HG02885 (cell line): ENCODE data around the gene PRR3.
A peak's percentile ranks its signal among the peaks of the same experiment; 100 is the strongest.
"Not testable (repeated sequence)": the region's sequence is repeated elsewhere in the genome, so short reads cannot be mapped to it uniquely, and the experiment has no call there.

Experiments
- ATAC-seq: cut with Tn5 transposase; IDR thresholded peaks from one replicate; pipeline ENCODE4 v1.9.1; 2021; ENCODE audit warnings: mild to moderate bottlenecking; ENCODE audit not compliant: unreplicated experiment, poor library complexity

The PRR3 gene

DNA sequence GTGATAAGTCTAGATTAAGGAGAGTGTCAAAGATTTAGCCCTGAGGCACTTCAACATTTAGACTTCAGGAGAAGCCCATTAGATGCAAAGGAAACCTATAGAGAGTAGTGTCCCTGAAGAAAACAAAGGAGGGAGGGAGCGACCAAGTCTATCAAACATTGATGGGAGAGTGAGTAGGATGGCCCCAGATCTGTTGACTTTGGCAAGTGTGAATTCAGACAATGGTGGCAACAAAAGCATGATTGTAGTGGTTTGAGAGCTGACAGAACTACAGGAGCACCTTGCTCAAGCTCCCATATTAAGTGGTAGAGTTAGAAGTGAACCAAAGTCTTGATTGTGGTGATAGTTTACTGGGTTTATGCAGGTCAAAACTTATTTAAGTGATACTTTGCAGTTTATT, 13.2 kb downstream of the PRR3 start:
- no peak for ATAC-seq

DNA sequence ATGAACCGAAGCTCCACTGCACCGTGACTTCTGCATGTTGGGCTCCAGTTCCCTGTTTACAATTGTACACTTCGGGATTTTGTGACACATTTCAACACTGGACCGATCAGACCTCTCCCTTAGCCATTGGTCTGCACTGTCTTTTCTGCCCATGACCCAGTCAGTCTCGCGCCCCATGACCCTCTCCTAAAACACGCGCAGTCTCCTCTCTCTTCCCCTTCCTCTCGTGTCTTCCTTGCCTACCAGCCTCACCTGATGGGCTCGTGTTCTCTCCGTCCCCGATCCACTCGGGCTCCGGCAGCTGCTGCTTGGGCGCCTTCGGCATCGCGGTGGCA, 13.6 kb downstream of the PRR3 start:
- peak; percentile 17 for ATAC-seq

DNA sequence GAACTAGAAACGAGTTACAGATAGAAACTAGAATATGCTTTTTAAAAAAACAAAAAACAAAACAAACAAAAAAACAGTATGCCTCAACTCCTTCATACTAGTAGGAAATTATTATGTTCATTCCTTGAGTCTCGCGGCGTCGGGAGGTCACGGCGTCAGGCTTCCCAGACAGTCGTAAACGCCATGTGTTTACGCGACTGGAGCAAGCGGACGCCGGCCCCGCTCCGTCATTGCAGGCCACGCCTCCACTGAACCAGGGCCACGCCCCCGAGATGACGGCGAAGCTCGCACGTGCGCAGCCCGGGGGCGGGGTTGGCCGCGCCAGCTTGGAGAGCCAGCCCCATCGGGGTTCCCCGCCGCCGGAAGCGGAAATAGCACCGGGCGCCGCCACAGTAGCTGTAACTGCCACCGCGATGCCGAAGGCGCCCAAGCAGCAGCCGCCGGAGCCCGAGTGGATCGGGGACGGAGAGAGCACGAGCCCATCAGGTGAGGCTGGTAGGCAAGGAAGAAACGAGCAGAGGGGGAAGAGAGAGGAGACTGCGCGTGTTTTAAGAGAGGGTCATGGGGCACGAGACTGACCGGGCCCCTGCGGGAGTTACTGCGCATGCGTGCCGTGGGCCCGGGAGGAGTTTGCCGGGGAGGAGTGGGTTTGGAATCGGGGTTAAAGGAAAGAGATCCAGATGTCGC, 14.1 kb downstream of the PRR3 start, which contains the start of gene ABCF1:
ABCF1 (plus strand) TSS at position 368 of the 687 bp plus-strand sequence; CDS start at position 414, 46 bp downstream.
- ATAC-seq: peak; percentile 95

DNA sequence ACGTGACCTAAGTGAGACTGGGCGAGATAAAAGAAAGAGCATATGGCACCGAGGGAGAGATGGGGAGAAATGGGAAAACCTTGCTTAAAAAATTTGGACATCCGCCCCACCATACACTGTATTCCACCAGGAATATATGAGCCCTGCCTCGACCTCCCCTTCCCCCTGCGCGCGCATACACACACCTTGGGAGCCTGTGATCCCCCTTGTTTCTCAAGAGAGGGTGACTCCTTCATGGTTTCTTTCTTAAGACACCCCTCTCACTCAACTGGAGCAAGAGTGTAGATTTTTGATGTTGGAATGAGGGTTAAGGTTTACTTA, 14.6 kb downstream of the PRR3 start:
- ATAC-seq: no peak

- ATAC-seq: no peak
Measured at GRCh38 chr6:30572148-30572547, 15.1 kb downstream of the PRR3 start.

DNA sequence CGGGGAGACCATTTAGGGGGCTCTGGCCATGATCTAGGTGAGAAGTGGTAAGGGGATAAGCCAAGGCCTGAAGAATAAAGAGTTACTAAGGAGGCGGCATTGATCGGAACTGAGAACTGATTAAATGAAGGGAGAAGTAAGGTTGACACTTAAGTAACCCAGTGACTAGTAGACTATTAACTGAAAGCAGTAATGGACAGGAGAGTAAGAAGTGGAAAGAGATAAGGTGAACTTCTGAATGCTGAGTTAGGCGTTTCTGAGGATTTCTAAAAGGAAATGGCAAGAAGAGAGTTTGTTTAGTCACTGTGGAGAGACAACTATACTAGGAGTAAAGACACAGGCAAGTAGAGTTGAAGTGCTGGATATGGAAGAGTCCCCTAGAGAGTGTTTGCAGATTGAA, 16.0 kb downstream of the PRR3 start:
- ATAC-seq: no peak

DNA sequence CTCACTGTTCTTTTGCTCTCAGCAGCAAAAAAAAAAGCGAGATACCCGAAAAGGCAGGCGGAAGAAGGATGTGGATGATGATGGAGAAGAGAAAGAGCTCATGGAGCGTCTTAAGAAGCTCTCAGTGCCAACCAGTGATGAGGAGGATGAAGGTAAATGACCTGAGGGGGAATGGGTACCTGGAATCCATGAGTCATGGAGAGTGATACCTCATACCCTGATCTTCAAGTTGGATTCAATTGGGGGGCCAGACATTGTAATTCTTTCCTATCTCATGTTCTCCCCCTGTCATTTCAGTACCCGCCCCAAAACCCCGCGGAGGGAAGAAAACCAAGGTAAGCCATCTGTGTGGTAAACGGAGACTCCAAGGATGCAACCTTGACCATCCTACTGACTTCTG, 21.0 kb downstream of the PRR3 start:
- ATAC-seq: no peak

GRCh38 chr6:30583921-30584320, 26.8 kb downstream of the PRR3 start:
- no peak for ATAC-seq

DNA sequence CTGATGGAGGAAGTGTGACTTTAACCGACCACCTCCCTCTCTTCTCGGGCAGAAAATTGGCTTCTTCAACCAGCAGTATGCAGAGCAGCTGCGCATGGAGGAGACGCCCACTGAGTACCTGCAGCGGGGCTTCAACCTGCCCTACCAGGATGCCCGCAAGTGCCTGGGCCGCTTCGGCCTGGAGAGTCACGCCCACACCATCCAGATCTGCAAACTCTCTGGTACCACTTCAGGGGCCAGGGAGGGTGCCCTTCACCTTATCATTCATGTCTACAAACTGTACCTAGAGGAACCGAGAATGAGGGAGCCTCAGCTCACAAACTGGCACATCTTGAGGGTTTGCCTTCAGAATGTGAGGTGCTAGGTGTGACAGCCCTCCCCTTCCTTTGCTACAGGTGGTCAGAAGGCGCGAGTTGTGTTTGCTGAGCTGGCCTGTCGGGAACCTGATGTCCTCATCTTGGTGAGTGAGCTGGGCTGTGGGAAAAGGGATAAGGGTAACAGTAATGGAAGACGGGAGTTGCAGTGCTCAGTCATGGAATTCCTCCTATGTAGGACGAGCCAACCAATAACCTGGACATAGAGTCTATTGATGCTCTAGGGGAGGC, 32.8 kb downstream of the PRR3 start:
- no peak for ATAC-seq

- no peak for ATAC-seq
Measured at GRCh38 chr6:30590509-30590908, 33.4 kb downstream of the PRR3 start.

DNA sequence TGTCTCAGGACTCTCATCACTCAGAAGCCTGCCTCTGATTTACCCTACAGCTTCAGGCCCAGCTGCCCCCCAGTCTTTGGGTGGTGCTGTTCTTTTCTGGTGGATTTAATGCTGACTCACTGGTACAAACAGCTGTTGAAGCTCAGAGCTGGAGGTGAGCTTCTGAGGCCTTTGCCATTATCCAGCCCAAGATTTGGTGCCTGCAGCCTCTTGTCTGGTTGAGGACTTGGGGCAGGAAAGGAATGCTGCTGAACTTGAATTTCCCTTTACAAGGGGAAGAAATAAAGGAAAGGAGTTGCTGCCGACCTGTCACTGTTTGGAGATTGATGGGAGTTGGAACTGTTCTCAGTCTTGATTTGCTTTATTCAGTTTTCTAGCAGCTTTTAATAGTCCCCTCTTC, 33.9 kb downstream of the PRR3 start:
- ATAC-seq: no peak

- no peak for ATAC-seq
Measured at GRCh38 chr6:30592287-30592686, 35.2 kb downstream of the PRR3 start.

DNA sequence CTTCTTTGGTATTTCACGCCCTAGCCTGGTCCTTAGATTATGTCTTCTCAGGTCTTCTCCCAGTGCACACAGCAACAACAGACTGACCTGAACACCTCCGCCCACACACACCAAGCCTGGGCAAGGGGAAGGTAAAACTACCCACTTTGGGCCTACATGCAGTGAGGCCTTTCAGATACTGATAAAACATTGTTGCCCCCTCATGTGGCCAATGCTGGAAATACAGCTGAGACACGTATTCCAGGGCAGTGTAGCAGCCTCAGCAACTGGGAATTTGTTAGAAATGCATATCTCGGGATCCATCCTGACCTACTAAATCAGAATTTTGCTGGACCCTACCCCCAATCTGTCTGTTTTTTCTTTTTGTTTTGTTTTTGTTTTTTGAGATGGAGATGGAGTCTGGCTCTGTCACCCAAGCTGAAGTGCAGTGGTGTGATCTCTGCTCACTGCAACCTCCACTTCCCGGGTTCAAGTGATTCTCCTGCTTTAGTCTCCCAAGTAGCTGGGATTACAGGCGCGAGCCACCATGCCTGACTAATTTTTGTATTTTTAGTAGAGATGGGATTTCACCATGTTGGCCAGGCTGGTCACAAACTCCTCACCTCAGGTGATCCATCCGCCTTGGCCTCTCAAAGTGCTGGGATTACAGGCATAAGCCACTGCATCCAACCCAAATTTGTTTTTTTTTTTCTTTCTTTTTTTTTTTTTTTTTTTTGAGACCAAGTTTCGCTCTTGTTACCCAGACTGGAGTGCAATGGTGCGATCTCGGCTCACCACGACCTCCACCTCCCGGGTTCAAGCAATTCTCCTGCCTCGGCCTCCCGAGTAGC, 40.4 kb downstream of the PRR3 start:
- ATAC-seq: not testable (repeated sequence)

- no peak for ATAC-seq
Measured at GRCh38 chr6:30598912-30599624, 42.0 kb downstream of the PRR3 start.

GRCh38 chr6:30599625-30600324, 42.7 kb downstream of the PRR3 start:
- ATAC-seq: no peak

DNA sequence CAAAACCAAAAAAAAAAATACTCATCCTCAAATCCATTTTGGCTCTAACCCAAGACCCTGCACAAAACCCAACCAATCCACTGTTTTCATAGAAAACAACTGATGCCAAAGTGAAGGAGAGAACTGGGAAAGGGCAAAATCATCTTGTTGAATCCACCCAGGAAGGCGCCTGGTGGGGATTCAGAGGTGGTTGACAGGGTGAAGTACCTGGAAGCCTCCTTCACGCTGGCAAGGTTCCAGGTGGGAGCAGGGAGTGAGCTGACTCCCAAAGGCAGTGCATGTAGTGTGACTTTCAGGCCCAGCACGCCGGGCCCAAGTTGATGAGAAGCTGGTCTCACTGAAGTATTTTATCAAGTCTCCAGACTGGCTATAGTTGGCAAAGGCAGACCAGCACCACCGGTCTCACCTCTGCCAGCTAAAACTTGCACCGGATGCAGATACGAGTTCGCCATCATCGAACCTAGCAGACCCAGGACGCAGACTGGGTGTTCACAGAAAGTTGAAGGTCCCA, 43.4 kb downstream of the PRR3 start:
- ATAC-seq: no peak

GRCh38 chr6:30601436-30601814, 44.3 kb downstream of the PRR3 start:
- ATAC-seq: no peak

DNA sequence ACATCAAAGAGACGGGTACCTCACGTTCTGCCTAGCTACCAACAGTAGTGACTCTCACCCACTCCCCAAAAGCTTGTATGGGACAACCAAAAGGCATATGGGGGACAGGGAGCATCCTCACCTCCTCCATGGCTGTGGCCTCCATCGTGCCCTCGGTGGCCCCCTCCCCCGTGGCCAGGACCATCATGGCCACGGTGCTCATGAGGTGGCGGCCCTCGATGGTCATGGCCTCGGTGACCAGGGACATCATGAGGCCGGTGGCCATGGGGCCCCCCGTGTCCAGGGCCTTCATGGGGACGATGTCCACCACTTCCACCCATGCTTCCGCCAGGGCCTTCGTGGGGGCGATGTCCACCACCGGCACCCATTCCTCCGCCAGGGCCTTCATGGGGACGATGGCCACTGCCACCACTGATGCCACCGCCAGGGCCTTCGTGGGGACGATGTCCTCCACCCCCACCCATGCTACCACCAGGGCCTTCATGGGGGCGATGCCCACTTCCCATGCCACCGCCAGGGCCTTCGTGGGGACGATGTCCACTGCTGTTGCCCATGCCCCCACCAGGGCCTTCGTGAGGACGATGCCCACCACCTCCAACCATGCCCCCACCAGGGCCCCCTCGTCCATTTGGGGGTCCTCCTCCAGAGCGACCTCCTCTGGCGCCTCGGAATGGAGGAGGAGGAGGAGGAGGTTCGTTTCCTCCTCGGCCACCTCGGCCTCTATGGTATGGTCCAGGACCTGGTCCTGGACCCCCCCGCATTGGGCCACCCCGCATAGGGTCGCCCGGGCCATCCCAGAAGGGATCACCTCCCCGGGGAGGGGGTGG, 44.9 kb downstream of the PRR3 start:
- ATAC-seq: no peak

GRCh38 chr6:30603961-30604360, 46.9 kb downstream of the PRR3 start:
- ATAC-seq: no peak
